ENCODE data around the gene CYTH4. TPM values are rescaled to one million over a fixed set of nuclear protein-coding genes. Genes with fewer than 3 reads are reported as not detected.

CYTH4 gene
- total RNA-seq, 2 donors from 2014 or later: 1.5 to 5.9 TPM

GRCh38 chr22:37355174-37355573, 72.9 kb downstream of the CYTH4 start:
- H3K27me3 ChIP-seq: no peaks in the 10 kb centered on the region

GRCh38 chr22:37356922-37357321, 74.6 kb downstream of the CYTH4 start:
- no peak overlapping the region for H3K4me3 ChIP-seq
- H3K27me3 ChIP-seq: no peaks in the 10 kb centered on the region
- H3K27ac ChIP-seq: no peak overlapping the region
- DNase-seq (ENCODE audit: low spot score): no peak
- no peaks in the 10 kb centered on the region for H3K36me3 ChIP-seq
- no peak for TF ChIP-seq CTCF (IDR thresholded peaks at IDR 0.05)
- H3K9me3 ChIP-seq: no peaks in the 10 kb centered on the region
- no peaks in the 10 kb centered on the region for H3K4me1 ChIP-seq

More at GRCh38 chr22:37355174-37355573, 72.9 kb downstream of the CYTH4 start:
- no peak overlapping the region for H3K27ac ChIP-seq
- H3K4me3 ChIP-seq: no peak overlapping the region
- no peak for TF ChIP-seq CTCF (IDR thresholded peaks at IDR 0.05)
- no peak for DNase-seq (ENCODE audit: low spot score)
- no peaks in the 10 kb centered on the region for H3K9me3 ChIP-seq
- H3K4me1 ChIP-seq: no peaks in the 10 kb centered on the region
- no peaks in the 10 kb centered on the region for H3K36me3 ChIP-seq

- Histone ChIP-seq H3K4me3 (no peak overlapping the region), H3K27ac (no peak overlapping the region), H3K9me3 (no peaks in the 10 kb centered on the region), H3K4me1 (no peaks in the 10 kb centered on the region), H3K27me3 (no peaks in the 10 kb centered on the region), H3K36me3 (no peaks in the 10 kb centered on the region)
- no peak for DNase-seq (ENCODE audit: low spot score)
- no peak for TF ChIP-seq CTCF (IDR thresholded peaks at IDR 0.05)
These were observed 75.3 kb downstream of the CYTH4 start for GRCh38 chr22:37357446-37358075.

GRCh38 chr22:37358386-37358785, 76.1 kb downstream of the CYTH4 start:
- Histone ChIP-seq H3K27me3 (no peaks in the 10 kb centered on the region), H3K4me3 (no peak overlapping the region), H3K9me3 (no peaks in the 10 kb centered on the region), H3K36me3 (no peaks in the 10 kb centered on the region), H3K4me1 (no peaks in the 10 kb centered on the region), H3K27ac (no peak overlapping the region)
- no peak for DNase-seq (ENCODE audit: low spot score)
- TF ChIP-seq CTCF (IDR thresholded peaks at IDR 0.05): no peak

GRCh38 chr22:37358917-37359316, 76.6 kb downstream of the CYTH4 start:
- Histone ChIP-seq H3K4me1 (no peaks in the 10 kb centered on the region), H3K4me3 (no peak overlapping the region), H3K9me3 (no peaks in the 10 kb centered on the region), H3K27ac (no peak overlapping the region), H3K36me3 (no peaks in the 10 kb centered on the region), H3K27me3 (no peaks in the 10 kb centered on the region)
- TF ChIP-seq CTCF (IDR thresholded peaks at IDR 0.05): no peak
- DNase-seq (ENCODE audit: low spot score): no peak

- Histone ChIP-seq H3K4me3 (no peak overlapping the region), H3K36me3 (no peaks in the 10 kb centered on the region), H3K27me3 (no peaks in the 10 kb centered on the region), H3K9me3 (no peaks in the 10 kb centered on the region), H3K4me1 (no peaks in the 10 kb centered on the region), H3K27ac (no peak overlapping the region)
- DNase-seq (ENCODE audit: low spot score): no peak
- TF ChIP-seq CTCF (IDR thresholded peaks at IDR 0.05): no peak
These were observed 80.3 kb downstream of the CYTH4 start for GRCh38 chr22:37362621-37363020.

Data from right atrium auricular region (tissue), 2 donors.